Natural killer cell (primary cell): Measurements from ENCODE around the gene TSPAN18. TPM values are rescaled to one million over a fixed set of nuclear protein-coding genes. Genes with fewer than 3 reads are reported as not detected.

ENCODE experiments used
- ATAC-seq, 3 donors: fragments of 150-1000 bp in 2 of 3; fragments of 200-7000 bp in 1 of 3; cut with Tn5 transposase; 1 replicate in 1 of 3; 2 replicates in 2 of 3; pipeline ENCODE4 v1.10.0; 2021; ENCODE audit warnings: mild to moderate bottlenecking in 2 of 3, moderate library complexity in 2 of 3
- DNase-seq, 2 donors: peaks; one replicate each; pipeline versions ENCODE4 v3.0.0 to v3.0.0-alpha.2; 2013 to 2021; ENCODE audit warnings: mixed read lengths in 1 of 2
- H3K27ac ChIP-seq: one replicate; pipeline ENCODE4 v1.5.1; 2013; ENCODE audit warnings: mild to moderate bottlenecking, low read length
- H3K27me3 ChIP-seq: one replicate; pipeline ENCODE4 v1.6.1; 2013; ENCODE audit warnings: low read length; ENCODE audit not compliant: control insufficient read depth, insufficient read depth
- H3K36me3 ChIP-seq: one replicate; pipeline ENCODE4 v1.6.1; 2013; ENCODE audit warnings: low read length; ENCODE audit not compliant: control insufficient read depth, insufficient read depth
- H3K4me1 ChIP-seq: one replicate; pipeline ENCODE4 v1.6.1; 2013; ENCODE audit warnings: low read length; ENCODE audit not compliant: control insufficient read depth, insufficient read depth
- H3K4me3 ChIP-seq: one replicate; pipeline ENCODE4 v1.5.1; 2013; ENCODE audit warnings: low read length
- H3K9me3 ChIP-seq: one replicate; pipeline ENCODE4 v1.6.1; 2013; ENCODE audit warnings: low read length; ENCODE audit not compliant: control insufficient read depth, insufficient read depth
- H3K27ac Mint-ChIP-seq, 2 donors: one replicate each; pipeline ENCODE4 v1.8.0; 2022; ENCODE audit warnings: mild to moderate bottlenecking in 2 of 2, mixed read lengths in 2 of 2, moderate library complexity in 1 of 2
- H3K27me3 Mint-ChIP-seq, 2 donors: one replicate each; pipeline ENCODE4 v1.8.0; 2022; ENCODE audit warnings: low read depth in 2 of 2, mixed read lengths in 2 of 2
- H3K36me3 Mint-ChIP-seq: one replicate; pipeline ENCODE4 v1.8.0; 2022; ENCODE audit warnings: mixed read lengths
- H3K4me1 Mint-ChIP-seq, 2 donors: one replicate each; pipeline ENCODE4 v1.8.0; 2022; ENCODE audit warnings: mixed read lengths in 2 of 2
- H3K4me3 Mint-ChIP-seq: one replicate; pipeline ENCODE4 v1.8.0; 2022; ENCODE audit warnings: mild to moderate bottlenecking, moderate library complexity, mixed read lengths
- H3K9me3 Mint-ChIP-seq, 2 donors: one replicate each; pipeline ENCODE4 v1.8.0; 2022; ENCODE audit warnings: mixed read lengths in 2 of 2
- WGBS: methylation state at CpG from one replicate; pipeline ENCODE4 v1.1.7; 2013; ENCODE audit warnings: missing lambda C conversion rate; ENCODE audit not compliant: insufficient coverage; 5-methylcytosine and 5-hydroxymethylcytosine counted together
- intact Hi-C: fragments of 100-400 bp; cut with micrococcal nuclease; formaldehyde crosslinking; loops from one replicate; pipeline ENCODE4 v1.14.2; 2022
- total RNA-seq, 4 donors: library from RNA; stranded (reverse); fragments of 120-200 nt in 1 of 4; gene quantifications; one replicate each; pipeline versions ENCODE4 v1.2.3 to v1.2.4, GENCODE V29; 2013 to 2022
- TF ChIP-seq, protein P1 (sequence below): fragments of 200-600 bp; IDR thresholded peaks from one replicate; pipeline ENCODE4 v1.8.0; 2022; ENCODE audit warnings: antibody characterized with exemption

The TSPAN18 gene
- total RNA-seq, 3 donors from 2014 or later (not counting 1 experiment from before 2014, with no cell fraction given): 1.9 to 2.4 (median 2.3) TPM

DNA sequence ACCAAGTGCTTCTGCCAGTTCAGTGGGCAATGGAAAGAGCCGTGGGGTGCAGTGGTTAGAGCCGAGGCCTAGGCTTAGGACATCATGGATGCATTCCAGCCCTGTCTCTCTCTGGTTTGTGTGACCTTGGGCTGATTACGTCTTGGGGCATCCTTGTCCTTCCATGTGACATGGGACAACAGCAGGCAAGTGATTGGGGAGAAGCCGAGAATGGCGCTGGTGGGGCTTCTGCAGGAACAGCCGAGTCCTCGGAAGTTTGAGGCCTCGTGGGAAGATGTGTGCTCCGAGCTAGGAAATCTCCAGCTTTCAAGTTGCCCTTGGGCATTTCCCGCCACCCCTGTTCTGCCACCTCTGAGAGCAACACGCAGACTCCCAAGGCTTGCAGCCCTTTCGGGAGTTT lies 16.6 kb downstream of the TSPAN18 start:
- intact Hi-C loops: no loop called here
- Mint-ChIP-seq H3K4me3 (no peak overlapping the region), H3K36me3 (no peaks in the 10 kb centered on the region), H3K9me3 (no peaks in the 10 kb centered on the region), H3K27me3 (peaks cover 5 to 14% of the 10 kb centered on the region in 2 donors), H3K27ac (no peak overlapping the region), H3K4me1 (no peaks in the 10 kb centered on the region)
- ATAC-seq: no peak
- no peaks in the 10 kb centered on the region for H3K27me3 ChIP-seq
- DNase-seq: no peak
- no peak overlapping the region for H3K4me3 ChIP-seq
- H3K36me3 ChIP-seq: no peaks in the 10 kb centered on the region
- 92% methylated on average over 12 of the region's 12 CpGs for WGBS
- no peaks in the 10 kb centered on the region for H3K9me3 ChIP-seq
- TF ChIP-seq, protein P1, sequence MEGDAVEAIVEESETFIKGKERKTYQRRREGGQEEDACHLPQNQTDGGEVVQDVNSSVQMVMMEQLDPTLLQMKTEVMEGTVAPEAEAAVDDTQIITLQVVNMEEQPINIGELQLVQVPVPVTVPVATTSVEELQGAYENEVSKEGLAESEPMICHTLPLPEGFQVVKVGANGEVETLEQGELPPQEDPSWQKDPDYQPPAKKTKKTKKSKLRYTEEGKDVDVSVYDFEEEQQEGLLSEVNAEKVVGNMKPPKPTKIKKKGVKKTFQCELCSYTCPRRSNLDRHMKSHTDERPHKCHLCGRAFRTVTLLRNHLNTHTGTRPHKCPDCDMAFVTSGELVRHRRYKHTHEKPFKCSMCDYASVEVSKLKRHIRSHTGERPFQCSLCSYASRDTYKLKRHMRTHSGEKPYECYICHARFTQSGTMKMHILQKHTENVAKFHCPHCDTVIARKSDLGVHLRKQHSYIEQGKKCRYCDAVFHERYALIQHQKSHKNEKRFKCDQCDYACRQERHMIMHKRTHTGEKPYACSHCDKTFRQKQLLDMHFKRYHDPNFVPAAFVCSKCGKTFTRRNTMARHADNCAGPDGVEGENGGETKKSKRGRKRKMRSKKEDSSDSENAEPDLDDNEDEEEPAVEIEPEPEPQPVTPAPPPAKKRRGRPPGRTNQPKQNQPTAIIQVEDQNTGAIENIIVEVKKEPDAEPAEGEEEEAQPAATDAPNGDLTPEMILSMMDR: no peak
- H3K4me1 ChIP-seq: no peaks in the 10 kb centered on the region
- H3K27ac ChIP-seq: no peak overlapping the region

DNA sequence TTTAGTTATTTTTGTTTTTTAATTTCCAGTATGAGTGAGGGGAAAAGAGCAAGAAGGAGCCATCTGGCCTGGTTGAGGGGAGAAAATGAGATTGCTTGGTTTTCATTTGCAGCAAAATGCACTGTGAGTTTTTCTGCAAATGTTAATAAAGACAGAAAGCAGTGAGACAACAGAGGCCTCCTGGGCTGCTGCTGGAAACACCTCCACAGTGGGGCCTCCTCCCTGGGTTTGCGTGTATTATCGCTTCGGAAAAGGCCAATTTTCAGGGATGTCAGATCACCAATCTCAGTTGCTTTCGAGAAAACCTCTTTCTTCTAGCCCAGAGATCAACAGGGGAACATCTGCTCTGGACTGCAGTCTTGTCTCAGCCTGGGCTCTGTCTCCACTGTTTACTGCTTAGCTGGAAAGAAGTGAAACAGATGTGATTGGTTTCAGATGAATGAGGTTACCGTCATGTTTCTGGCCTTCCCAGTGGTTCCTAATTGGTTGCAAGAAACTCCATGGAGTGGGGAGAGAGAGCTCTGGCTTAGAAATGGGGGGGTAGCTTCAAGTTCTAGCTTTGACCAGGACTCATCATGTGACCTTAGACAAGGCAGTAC lies 17.3 kb downstream of the TSPAN18 start:
- ATAC-seq (no peak), DNase-seq (no peak)
- peaks cover 0 to 11% of the 10 kb centered on the region in 2 donors for H3K27me3 Mint-ChIP-seq
- Histone ChIP-seq H3K9me3 (no peaks in the 10 kb centered on the region), H3K36me3 (no peaks in the 10 kb centered on the region), H3K4me3 (no peak overlapping the region), H3K4me1 (no peaks in the 10 kb centered on the region), H3K27ac (no peak overlapping the region), H3K27me3 (no peaks in the 10 kb centered on the region)
- no peaks in the 10 kb centered on the region for H3K9me3 Mint-ChIP-seq
- H3K27ac Mint-ChIP-seq: no peak overlapping the region
- H3K4me1 Mint-ChIP-seq: no peaks in the 10 kb centered on the region
- TF ChIP-seq, protein P1: no peak
- H3K4me3 Mint-ChIP-seq: no peak overlapping the region
- intact Hi-C loops: no loop called here
- WGBS: 91% methylated on average over 5 of the region's 5 CpGs
- no peaks in the 10 kb centered on the region for H3K36me3 Mint-ChIP-seq

DNA sequence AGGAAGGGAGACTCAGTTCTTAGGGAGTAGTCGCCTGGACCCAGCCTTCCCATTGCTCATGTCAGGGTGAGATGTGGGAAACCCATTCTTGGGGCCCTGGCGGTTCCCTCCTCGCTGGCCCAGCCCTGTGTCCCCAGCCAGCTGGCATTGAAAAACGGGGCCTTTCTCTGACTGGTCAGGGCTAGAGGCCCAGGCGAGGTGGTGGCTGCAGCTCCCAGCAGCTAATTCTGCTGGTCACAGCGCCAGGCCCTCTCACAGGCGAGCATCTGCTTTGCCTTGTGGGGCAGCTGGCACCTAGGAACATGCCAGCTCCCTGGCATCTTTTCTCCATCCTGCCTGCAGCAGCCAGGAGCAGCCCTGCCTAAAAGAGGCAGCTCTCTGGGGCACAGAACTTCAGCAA lies 20.1 kb downstream of the TSPAN18 start:
- no peak overlapping the region for H3K4me3 ChIP-seq
- H3K27me3 ChIP-seq: no peaks in the 10 kb centered on the region
- no peak for ATAC-seq
- no peaks in the 10 kb centered on the region for H3K36me3 ChIP-seq
- 92% methylated on average over 7 of the region's 7 CpGs for WGBS
- Mint-ChIP-seq H3K27me3 (peaks cover 0 to 8% of the 10 kb centered on the region in 2 donors), H3K4me1 (no peaks in the 10 kb centered on the region), H3K27ac (no peak overlapping the region), H3K9me3 (no peaks in the 10 kb centered on the region), H3K36me3 (no peaks in the 10 kb centered on the region), H3K4me3 (no peak overlapping the region)
- H3K9me3 ChIP-seq: no peaks in the 10 kb centered on the region
- TF ChIP-seq, protein P1: no peak
- H3K27ac ChIP-seq: no peak overlapping the region
- no peaks in the 10 kb centered on the region for H3K4me1 ChIP-seq
- no peak for DNase-seq
- intact Hi-C loops: no loop called here

DNA sequence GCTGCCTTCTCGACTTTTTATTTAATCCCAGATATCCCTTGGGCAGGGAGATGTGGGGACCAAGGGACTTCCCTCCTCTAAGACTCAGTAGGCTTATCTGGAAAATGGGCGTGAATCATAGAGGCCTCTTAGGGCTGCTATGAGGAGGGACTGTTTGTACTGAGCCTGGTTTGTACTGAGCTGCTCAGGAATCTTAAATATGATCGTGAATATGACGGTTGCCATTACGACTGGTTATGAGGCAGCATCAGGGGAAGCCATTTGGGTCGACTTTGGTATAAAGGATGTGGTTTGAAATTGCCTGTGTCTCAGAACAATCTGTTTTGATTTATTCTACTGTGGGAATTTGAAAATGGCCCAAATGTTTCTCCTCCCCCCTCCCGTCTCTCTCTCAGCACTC lies 20.6 kb downstream of the TSPAN18 start:
- Histone ChIP-seq H3K27ac (no peak overlapping the region), H3K9me3 (no peaks in the 10 kb centered on the region), H3K4me1 (no peaks in the 10 kb centered on the region), H3K27me3 (no peaks in the 10 kb centered on the region), H3K4me3 (no peak overlapping the region), H3K36me3 (no peaks in the 10 kb centered on the region)
- intact Hi-C loops: no loop called here
- H3K27ac Mint-ChIP-seq: no peak overlapping the region
- TF ChIP-seq, protein P1: no peak
- 45% methylated on average over 7 of the region's 7 CpGs for WGBS
- H3K36me3 Mint-ChIP-seq: no peaks in the 10 kb centered on the region
- H3K9me3 Mint-ChIP-seq: no peaks in the 10 kb centered on the region
- ATAC-seq: no peak
- H3K27me3 Mint-ChIP-seq: peaks cover 0 to 8% of the 10 kb centered on the region in 2 donors
- peak in 1 of 2 donors; percentile 42 for DNase-seq
- H3K4me3 Mint-ChIP-seq: no peak overlapping the region
- no peaks in the 10 kb centered on the region for H3K4me1 Mint-ChIP-seq
